HG03575 (cell line): ENCODE data around the gene SPOPL.

ENCODE experiments used
- ATAC-seq: cut with Tn5 transposase; IDR thresholded peaks from one replicate; pipeline ENCODE4 v1.9.1; 2021; ENCODE audit not compliant: unreplicated experiment, insufficient number of reproducible peaks, low FRiP score; ENCODE audit errors: extremely low read depth

SPOPL gene

GRCh38 chr2:138565230-138565598 lies 63.6 kb downstream of the SPOPL start:
- ATAC-seq, result no peak

DNA sequence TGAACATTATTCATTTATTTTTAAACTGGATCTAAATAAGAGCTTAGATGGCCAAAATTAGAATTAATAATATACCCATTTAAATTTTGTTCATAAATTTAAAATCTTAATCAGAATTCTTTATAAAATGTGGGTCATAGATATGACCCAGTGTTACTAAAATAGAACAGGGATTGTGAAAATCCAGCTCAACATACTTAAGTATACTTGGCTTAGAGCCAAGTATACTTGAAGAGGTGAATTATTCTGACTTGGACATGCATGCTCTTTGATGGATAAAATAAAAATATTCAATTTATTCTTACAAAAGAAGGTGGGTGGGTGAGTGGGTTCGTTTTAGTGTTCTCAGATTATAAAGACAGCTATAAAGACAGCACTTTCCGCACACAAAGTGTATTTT lies 70.7 kb downstream of the SPOPL start:
- ATAC-seq, result no peak

GRCh38 chr2:138577066-138577465 lies 75.5 kb downstream of the SPOPL start:
- ATAC-seq, result no peak

DNA sequence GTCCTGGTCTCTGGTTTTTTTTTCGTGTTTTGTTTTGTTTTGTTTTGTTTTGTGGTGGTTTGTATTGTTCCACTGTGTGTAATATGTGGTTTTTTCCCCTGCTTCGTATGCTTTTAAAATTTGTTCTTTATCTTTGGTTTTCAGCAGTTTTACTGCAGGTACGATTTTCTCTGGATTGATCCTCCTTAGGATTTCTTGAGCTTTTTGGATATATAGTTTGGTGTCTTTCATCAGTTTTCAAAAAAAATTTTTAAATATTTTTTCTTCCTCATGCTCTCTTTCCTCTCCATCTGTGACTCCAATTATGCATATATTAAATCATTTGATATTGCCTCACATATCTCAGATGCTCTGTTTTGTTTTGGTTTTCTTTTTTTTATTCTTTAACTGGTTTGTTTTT lies 78.0 kb downstream of the SPOPL start:
- no peak for ATAC-seq

GRCh38 chr2:138581909-138582308 lies 80.3 kb downstream of the SPOPL start:
- ATAC-seq, result no peak

- no peak for ATAC-seq
These were observed 88.1 kb downstream of the SPOPL start for GRCh38 chr2:138589663-138590062.

- ATAC-seq, result no peak
These were observed 94.8 kb downstream of the SPOPL start for GRCh38 chr2:138596403-138596802.

GRCh38 chr2:138600732-138601457 lies 99.3 kb downstream of the SPOPL start:
- ATAC-seq, result no peak

GRCh38 chr2:138601458-138602165 lies 100.0 kb downstream of the SPOPL start:
- no peak for ATAC-seq

GRCh38 chr2:138602166-138602460 lies 100.5 kb downstream of the SPOPL start:
- no peak for ATAC-seq

DNA sequence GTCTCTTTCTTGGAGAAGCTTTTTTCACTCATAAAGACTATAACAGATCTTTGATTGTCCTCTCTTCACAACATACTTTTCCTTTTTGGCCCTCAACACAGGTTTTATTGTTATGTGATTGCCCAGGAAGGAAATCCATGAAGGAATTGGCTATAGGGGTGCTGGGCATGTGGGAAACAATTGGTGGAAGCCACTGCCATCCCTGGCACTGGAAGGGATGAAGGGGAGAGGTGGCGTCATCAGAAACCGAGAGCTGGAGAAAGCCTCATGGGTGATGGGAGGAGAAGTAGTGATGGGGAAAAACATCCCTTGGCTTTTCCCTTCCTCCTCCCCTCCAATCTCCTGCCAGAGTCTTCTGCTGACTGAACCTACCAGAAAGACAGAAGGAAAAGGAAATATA lies 106.2 kb downstream of the SPOPL start:
- no peak for ATAC-seq

DNA sequence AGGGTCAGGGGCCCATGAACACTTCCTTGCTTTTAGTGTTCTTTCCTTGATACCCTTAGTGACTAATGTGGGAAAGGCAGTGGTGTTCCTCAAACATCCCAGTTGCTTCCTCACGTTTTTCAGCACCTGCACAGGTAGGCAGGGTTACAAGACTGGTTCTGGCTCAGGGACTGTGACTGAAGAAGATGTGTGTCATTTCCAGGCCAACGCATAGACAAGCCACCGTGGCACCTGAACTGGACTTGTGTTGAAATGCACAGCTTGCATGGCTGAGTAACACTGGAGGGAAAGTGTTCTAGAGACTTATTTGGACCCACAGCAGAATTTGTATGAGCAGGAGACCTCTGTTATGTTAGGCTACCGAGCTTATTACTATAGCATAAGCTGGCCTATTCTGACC lies 107.9 kb downstream of the SPOPL start:
- no peak for ATAC-seq

DNA sequence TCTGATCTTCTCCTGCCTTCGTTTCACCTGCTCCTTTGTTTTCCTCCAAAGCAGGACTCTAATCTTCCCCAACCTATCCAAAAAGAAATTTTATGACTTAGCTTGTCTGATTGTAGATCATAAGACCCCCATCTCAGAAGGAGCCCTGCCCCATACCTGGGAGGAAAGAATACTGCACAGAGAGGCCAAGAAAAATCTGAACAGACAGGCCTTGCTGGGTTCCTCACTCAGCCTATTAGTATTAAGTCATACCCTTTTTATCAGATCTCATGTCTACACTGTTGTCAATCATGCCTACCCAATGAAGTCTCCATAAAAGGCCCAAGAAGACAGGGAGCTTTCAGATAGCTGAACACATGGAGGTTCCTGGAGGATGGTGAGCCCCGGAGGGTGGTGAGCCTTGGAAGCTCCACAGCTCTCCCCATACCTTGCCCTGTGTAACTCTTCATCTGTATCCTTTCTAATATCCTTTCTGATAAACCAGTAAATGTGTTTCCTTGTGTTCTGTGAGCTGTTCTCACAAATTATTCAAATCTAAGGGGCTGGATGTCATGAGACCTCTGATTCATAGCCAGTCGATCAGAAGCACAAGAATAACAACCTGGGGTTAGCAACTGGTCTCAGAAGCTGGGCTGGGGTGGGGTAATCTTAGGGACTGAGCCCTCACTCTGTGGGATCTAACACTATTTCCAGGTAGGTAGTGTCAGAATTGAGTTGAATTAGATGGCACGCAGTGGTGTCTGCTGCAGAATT lies 108.8 kb downstream of the SPOPL start:
- no peak for ATAC-seq

- ATAC-seq, result no peak
These were observed 113.7 kb downstream of the SPOPL start for GRCh38 chr2:138615257-138615656.

GRCh38 chr2:138617026-138617425 lies 115.5 kb downstream of the SPOPL start:
- no peak for ATAC-seq

DNA sequence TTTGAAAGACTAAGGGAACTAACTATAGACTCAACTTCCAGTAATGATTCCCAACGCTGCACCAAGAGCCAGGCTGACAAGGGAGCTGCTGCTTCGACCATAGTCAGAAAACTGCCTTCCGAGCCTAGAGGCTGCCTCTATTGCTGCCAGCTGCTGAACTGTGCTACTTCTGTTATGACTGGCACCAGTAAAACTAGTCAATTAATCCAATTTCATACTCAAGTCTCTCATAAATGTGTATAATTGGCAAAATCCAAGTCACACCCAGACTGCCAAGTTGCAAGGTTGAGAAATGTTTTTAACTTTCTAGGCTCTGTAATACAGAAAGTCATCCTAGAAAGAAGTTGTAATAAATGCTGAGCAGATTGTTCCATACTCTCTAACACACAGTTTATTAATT lies 117.4 kb downstream of the SPOPL start:
- ATAC-seq, result no peak

GRCh38 chr2:138620431-138620830 lies 118.9 kb downstream of the SPOPL start:
- no peak for ATAC-seq

- no peak for ATAC-seq
These were observed 119.6 kb downstream of the SPOPL start for GRCh38 chr2:138621139-138621538.

- ATAC-seq, result no peak
These were observed 121.0 kb downstream of the SPOPL start for GRCh38 chr2:138622613-138623012.
